ENCODE data around the gene MLLT3. TPM values are rescaled to one million over a fixed set of nuclear protein-coding genes. Genes with fewer than 3 reads are reported as not detected.
"Not testable (repeated sequence)": the region's sequence is repeated elsewhere in the genome, so short reads cannot be mapped to it uniquely, and the experiment has no call there.

Gene MLLT3
- total RNA-seq: 16.9 TPM

- DNase-seq: peak; percentile 96
Observed at GRCh38 chr9:20622330-20623020, at the start of gene MLLT3. Gene MLLT3, minus strand, starts transcription at chr9:20622499.

DNA sequence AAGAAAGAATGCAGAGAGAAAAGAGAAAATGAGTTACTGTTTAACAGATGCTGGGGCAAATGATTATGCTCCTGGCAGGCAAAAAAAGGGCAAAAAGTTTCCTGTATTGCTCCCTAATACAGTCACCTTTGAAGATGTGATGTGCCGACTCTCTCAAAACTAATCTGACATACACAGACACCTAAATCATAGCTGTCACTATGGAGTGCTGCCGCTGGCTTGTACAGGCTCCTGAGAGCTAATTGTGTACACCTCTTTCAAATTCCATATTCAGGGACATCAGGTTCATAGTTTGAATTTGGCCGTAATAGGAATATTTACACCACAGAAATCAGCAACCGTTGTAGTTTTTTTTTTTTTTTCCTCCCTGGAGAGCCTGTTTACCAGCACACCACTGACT, 49.3 kb upstream of the MLLT3 start:
- DNase-seq: no peak

- DNase-seq: no peak
Observed at GRCh38 chr9:20670395-20670794, 48.1 kb upstream of the MLLT3 start.

DNA sequence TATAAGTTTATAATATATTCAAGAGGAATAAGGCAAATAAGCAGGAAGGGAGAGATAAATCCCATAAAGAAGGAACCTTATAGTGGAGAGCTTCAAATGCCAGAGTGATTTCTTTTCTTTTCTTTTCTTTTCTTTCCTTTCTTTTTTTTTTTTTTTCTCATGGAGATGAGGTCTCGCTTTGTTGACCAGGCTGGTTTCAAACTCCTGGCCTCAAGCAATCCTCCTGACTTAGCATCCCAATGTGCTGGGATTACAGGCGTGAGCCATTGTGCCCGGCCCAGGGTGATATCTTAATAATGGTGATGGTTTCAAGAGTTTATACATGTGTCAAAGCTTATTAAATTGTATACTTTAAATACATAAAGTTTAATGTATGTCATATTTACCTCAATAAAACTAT, 42.2 kb upstream of the MLLT3 start:
- no peak for DNase-seq

- no peak for DNase-seq
Observed at GRCh38 chr9:20663133-20663532, 40.8 kb upstream of the MLLT3 start.

DNA sequence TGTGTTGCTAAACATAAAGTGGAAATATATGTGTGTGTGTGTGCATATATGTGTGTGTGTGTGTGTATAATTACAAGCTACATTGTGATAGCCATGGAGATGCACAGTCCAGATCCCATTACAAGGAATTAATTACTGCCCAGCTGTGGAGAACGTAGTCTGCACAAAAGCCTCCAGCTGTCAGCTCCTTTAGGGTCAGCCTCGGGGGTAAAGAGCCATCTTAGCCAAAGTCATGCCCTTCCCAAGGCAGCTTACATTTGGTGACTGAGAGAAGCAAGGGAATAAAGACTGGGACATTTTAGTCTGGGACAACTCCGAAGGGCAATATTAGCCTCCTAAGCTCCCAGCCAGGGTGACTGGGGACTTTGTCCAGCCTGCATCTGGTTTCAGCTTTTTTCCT, 39.9 kb upstream of the MLLT3 start:
- no peak for DNase-seq

DNA sequence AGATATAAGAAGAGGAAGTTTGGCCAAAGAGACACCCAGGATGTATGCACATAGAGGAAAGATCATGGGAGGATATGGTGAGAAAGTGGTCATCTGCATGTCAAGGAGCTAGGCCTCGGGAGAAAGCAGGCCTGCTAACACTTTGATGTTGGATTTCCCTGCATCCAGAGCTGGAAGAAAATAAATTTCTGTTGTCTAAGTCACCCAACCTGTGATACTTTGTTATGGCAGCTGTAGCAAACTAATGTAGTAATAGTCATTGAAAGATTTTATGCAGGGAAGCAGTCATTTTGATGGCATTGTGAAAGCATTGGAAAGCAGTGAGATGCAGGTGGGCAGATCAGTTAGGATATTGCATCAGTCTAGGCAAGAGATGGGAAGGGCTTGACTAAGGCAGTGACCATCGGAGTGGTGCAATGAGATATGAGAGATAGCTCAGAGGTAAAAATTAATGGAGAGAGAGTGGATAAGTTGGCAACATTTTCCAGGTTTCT, 37.2 kb upstream of the MLLT3 start:
- DNase-seq: no peak

GRCh38 chr9:20658677-20659473, 36.6 kb upstream of the MLLT3 start:
- no peak for DNase-seq

GRCh38 chr9:20658246-20658667, 36.0 kb upstream of the MLLT3 start:
- DNase-seq: not testable (repeated sequence)

- DNase-seq: no peak
Observed at GRCh38 chr9:20651939-20652338, 29.6 kb upstream of the MLLT3 start.

- no peak for DNase-seq
Observed at GRCh38 chr9:20650750-20651299, 28.5 kb upstream of the MLLT3 start.

GRCh38 chr9:20650313-20650712, 28.0 kb upstream of the MLLT3 start:
- no peak for DNase-seq

DNA sequence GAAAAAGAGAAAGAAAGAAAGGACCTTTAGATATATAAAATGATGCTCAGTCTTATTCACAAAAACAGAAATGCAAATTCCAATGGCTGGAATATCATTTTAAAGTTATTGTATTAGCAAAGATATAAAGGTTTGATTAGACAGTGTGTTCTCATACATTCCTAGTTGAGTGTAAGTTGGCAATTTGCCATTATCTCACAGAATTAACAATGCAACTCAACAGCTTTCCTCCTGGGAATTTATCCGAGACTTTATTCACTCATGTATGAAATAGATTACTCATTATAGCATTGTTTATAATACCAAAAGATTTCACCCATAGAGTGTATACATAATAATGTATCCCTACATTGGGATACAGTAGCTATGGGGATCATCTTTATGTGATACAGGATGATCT, 27.1 kb upstream of the MLLT3 start:
- DNase-seq: no peak

- DNase-seq: no peak
Observed at GRCh38 chr9:20646656-20647055, 24.4 kb upstream of the MLLT3 start.

DNA sequence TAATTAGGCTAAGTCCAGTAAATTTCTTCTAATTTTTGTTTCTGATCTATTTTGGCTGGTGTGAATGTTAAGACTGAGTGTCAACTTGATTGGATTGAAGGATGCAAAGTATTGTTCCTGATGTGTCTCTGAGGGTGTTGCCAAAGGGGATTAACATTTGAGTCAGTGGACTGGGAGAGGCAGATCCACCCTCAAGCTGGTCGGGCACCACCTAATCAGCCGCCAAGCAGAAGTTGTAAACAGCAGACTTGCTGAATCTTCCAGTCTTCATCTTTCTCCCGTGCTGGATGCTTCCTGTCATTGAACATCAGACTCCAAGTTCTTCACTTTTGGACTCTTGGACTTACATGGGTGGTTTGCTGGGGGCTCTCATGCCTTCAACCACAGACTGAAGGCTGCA, 21.4 kb upstream of the MLLT3 start:
- DNase-seq: no peak

DNA sequence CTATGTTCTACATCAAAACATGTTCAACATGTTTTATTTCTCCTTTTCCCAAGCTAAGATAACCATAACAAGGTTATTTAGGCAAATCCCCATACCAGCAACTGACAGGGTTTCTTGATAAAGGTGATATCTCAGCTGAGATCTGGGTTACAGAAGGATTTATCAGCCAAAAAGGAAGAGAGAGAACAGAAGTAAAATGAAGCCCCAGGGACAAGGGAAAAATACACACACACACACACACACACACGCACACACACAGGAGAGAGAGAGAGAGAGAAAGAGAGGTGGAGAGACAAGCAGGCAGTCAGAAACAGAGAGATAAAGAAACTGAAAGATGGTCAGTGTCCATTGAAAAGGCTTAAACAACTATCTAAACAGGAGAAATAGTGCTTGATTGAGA, 19.7 kb upstream of the MLLT3 start:
- no peak for DNase-seq

DNA sequence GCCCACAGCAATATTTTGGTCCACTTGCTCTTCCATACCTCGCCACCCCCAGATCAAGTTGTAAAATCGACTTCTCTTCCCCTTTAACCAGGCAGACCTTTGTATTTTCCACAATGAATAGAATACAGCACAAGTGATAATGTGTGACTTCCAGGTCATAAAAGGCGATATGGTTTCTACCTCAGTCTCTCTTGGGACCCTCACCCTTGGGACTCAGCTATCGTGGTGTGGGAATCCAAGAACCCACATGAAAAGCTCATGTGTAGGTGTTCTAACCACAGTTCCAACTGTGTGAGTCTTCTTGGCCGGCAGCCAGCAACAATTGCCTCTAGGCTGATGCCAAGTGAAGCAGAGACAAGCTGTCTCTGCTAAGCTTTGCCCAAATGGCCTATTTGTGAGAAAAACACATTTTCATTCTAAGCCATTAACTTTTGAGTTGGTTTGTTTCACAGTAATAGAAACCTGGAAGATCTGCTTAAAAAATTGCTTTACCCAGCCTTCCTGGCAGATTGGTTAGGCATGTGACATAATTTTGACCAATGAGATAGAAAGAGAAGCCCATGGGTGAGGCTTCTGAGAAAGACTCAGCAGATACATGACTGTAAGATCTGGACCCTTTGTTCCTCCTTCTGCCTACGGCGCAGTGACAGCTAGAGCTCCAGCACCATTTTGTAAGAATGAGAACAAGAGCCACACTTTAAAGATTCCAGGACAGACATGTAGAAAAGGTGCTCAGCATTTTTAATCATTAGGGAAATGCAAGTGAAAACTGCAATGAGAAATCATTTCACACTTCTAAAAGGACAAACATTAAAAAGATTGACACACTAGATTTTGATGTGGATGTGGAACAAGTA, 18.3 kb upstream of the MLLT3 start:
- no peak for DNase-seq

- no peak for DNase-seq
Observed at GRCh38 chr9:20636888-20637440, 14.7 kb upstream of the MLLT3 start.

GRCh38 chr9:20634895-20635294, 12.6 kb upstream of the MLLT3 start:
- DNase-seq: no peak

GRCh38 chr9:20632705-20633104, 10.4 kb upstream of the MLLT3 start:
- DNase-seq: no peak

DNA sequence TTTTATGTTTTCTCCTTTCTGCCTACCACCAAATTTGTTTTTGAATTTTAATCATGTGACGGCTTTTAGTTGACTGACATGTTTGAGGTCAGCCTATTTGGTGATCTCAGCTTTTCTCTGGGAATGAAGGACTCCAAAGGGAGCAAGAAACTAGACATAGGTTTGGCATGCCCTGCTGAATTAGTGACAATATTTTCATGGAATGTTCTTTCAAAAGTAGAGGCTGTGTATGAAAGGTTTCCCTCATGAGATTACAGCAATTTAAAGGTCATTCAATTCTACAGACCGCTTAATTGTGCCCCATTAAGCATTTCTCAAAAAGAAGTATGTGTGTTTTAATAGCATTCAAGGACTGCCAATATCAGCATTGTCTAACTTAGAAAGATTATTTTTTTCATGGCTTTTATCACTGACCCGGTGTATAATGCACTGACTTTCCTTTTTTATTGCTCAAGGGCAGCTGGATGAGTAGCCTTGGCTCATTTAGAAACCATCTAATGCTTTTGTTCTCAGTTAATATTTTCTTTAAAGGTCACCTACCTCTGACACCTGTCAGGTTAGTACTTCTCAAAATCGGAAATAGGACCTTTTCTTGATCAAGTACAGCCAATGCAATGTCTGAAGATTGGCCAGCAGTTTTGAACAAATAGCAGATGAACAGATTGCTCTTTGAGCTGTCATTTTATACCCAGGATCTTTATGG, 8.1 kb upstream of the MLLT3 start:
- no peak for DNase-seq

DNA sequence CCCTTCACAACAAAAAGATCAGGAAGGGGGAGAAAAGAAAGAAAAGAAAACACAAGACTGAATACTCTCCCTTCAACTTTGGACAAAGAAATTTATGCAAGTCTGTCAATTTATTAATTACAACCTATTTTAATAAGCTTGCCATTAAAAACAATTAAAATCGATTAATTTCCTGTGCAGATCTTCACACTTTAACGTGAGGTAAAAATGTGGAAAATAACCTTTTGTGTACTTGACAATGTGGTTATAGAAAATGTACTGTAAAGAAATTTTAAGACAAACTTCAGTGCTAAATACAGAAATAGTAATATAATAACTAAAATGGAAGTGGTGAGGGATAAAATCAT, 2.7 kb upstream of the MLLT3 start:
- no peak for DNase-seq
